H1 (cell line): ENCODE results near the gene ST3GAL3. TPM values are rescaled to one million over a fixed set of nuclear protein-coding genes. Genes with fewer than 3 reads are reported as not detected.
A peak's percentile ranks its signal among the peaks of the same experiment; 100 is the strongest.

ENCODE experiments used
- CTCF ChIA-PET: fragments of 300-600 bp; sonication (Branson Sonifier 250); formaldehyde crosslinking; loops from one replicate; lab custom pipeline; 2021; ENCODE audit not compliant: partially characterized antibody; lab: Charles Lee
- POLR2A ChIA-PET: fragments of 300-600 bp; sonication (Branson Sonifier 250); formaldehyde crosslinking; loops from one replicate; lab custom pipeline; 2021; ENCODE audit warnings: inconsistent platforms; ENCODE audit not compliant: partially characterized antibody; lab: Charles Lee
- DNase-seq, 2 experiments: peaks; one replicate each; pipeline versions ENCODE4 v3.0.0 to v3.0.0-alpha.2; 2010 to 2022; ENCODE audit warnings: low spot score in 2 of 2, low read depth in 1 of 2, mixed read lengths in 1 of 2
- FAIRE-seq: peaks from 2 replicates; lab custom pipeline; 2011; peaks lifted over from hg19 to GRCh38; lab: Jason Lieb, UNC
- H2AFZ ChIP-seq: 2 replicates; pipeline ENCODE4 v1.8.1; 2012; ENCODE audit warnings: low read length, inconsistent platforms
- H2AK5ac ChIP-seq: 2 replicates; pipeline ENCODE4 v1.6.1; 2013; ENCODE audit warnings: low read depth, low read length
- H2BK120ac ChIP-seq: replicated peaks from 2 replicates; pipeline ENCODE3; 2013; ENCODE audit warnings: low read depth, low read length, inconsistent platforms
- H2BK12ac ChIP-seq: 2 replicates; pipeline ENCODE4 v1.6.1; 2013; ENCODE audit warnings: low read depth, low read length
- H2BK15ac ChIP-seq: 2 replicates; pipeline ENCODE4 v1.6.1; 2013; ENCODE audit warnings: low read length
- H2BK20ac ChIP-seq: 2 replicates; pipeline ENCODE4 v1.6.1; 2013; ENCODE audit warnings: low read length
- H2BK5ac ChIP-seq: 2 replicates; pipeline ENCODE4 v1.6.1; 2013; ENCODE audit warnings: low read depth, low read length
- H3K14ac ChIP-seq: 2 replicates; pipeline ENCODE4 v1.6.1; 2013; ENCODE audit warnings: inconsistent platforms; ENCODE audit not compliant: insufficient read length
- H3K18ac ChIP-seq: 2 replicates; pipeline ENCODE4 v1.6.1; 2013; ENCODE audit warnings: low read length; ENCODE audit errors: extremely low read depth
- H3K23ac ChIP-seq: 2 replicates; pipeline ENCODE4 v1.6.1; 2013; ENCODE audit warnings: inconsistent platforms; ENCODE audit not compliant: insufficient read length
- H3K23me2 ChIP-seq: 2 replicates; pipeline ENCODE4 v1.6.1; 2013; ENCODE audit warnings: low read depth, low read length
- H3K27ac ChIP-seq: 2 replicates; pipeline ENCODE4 v1.6.1; 2011; ENCODE audit warnings: low read depth, low read length, inconsistent platforms
- H3K27me3 ChIP-seq, 4 experiments: replicated peaks in 1 of 4; 1 replicate in 1 of 4; 2 replicates in 3 of 4; pipeline versions ENCODE4 v1.6.1 to v1.8.1; 2011 to 2013; ENCODE audit warnings: low read length in 3 of 4, mild to moderate bottlenecking in 3 of 4, inconsistent platforms in 2 of 4, mixed read lengths in 2 of 4, moderate library complexity in 1 of 4; ENCODE audit not compliant: control insufficient read depth in 3 of 4, insufficient read depth in 3 of 4; ENCODE audit errors: extremely low read depth in 1 of 4
- H3K36me3 ChIP-seq, 4 experiments: 2 replicates each; pipeline versions ENCODE4 v1.6.1 to v1.8.1; 2011 to 2013; ENCODE audit warnings: mild to moderate bottlenecking in 4 of 4, low read length in 3 of 4, moderate library complexity in 2 of 4, control low read depth in 1 of 4, inconsistent platforms in 1 of 4; ENCODE audit not compliant: insufficient read depth in 4 of 4, control insufficient read depth in 2 of 4
- H3K4ac ChIP-seq: replicated peaks from 2 replicates; pipeline ENCODE3; 2013; ENCODE audit warnings: low read length, low read depth, mixed read lengths, inconsistent platforms; ENCODE audit not compliant: insufficient read length
- H3K4me1 ChIP-seq, 4 experiments: replicated peaks in 1 of 4; 1 replicate in 1 of 4; 2 replicates in 3 of 4; pipeline versions ENCODE4 v1.6.1 to v1.8.1; 2011 to 2013; ENCODE audit warnings: low read length in 3 of 4, inconsistent platforms in 2 of 4, mixed read lengths in 1 of 4; ENCODE audit not compliant: insufficient read depth in 4 of 4, control insufficient read depth in 3 of 4
- H3K4me2 ChIP-seq, 2 experiments: 2 replicates each; pipeline versions ENCODE4 v1.6.1 to v1.8.1; 2011 to 2013; ENCODE audit warnings: low read depth in 2 of 2, low read length in 2 of 2, control low read depth in 1 of 2, inconsistent platforms in 1 of 2, mild to moderate bottlenecking in 1 of 2; ENCODE audit not compliant: insufficient read depth in 1 of 2
- H3K4me3 ChIP-seq, 4 experiments: fragments of 200-600, 300-600 bp in 1 of 4; sonication (generic), shearing (Covaris generic), sonication (Bioruptor Twin) in 1 of 4; 2 replicates each; pipeline versions ENCODE4 v1.5.1 to v1.8.1; 2011 to 2016; ENCODE audit warnings: low read length in 4 of 4, low read depth in 3 of 4, control low read depth in 2 of 4, inconsistent platforms in 2 of 4, mild to moderate bottlenecking in 2 of 4, mixed read lengths in 1 of 4, moderate library complexity in 1 of 4; ENCODE audit not compliant: insufficient read depth in 2 of 4; ENCODE audit errors: extremely low read depth in 1 of 4
- H3K56ac ChIP-seq: replicated peaks from 2 replicates; pipeline ENCODE3; 2013; ENCODE audit warnings: low read depth, mild to moderate bottlenecking, mixed read lengths, low read length, inconsistent platforms; ENCODE audit not compliant: insufficient read length
- H3K79me1 ChIP-seq: 2 replicates; pipeline ENCODE4 v1.6.1; 2013; ENCODE audit warnings: low read depth, low read length, control low read depth
- H3K79me2 ChIP-seq, 2 experiments: 2 replicates each; pipeline versions ENCODE4 v1.6.1 to v1.8.1; 2012 to 2013; ENCODE audit warnings: low read length in 2 of 2, mild to moderate bottlenecking in 2 of 2, inconsistent platforms in 1 of 2; ENCODE audit not compliant: insufficient read depth in 2 of 2, control insufficient read depth in 1 of 2
- H3K9ac ChIP-seq, 4 experiments: replicated peaks in 1 of 4; 1 replicate in 1 of 4; 2 replicates in 3 of 4; pipeline versions ENCODE4 v1.6.1 to v1.8.1; 2011 to 2013; ENCODE audit warnings: low read depth in 3 of 4, low read length in 3 of 4, control low read depth in 2 of 4, mild to moderate bottlenecking in 2 of 4, moderate library complexity in 2 of 4, inconsistent platforms in 1 of 4; ENCODE audit errors: extremely low read depth in 1 of 4
- H3K9me3 ChIP-seq, 2 experiments: 2 replicates each; pipeline versions ENCODE4 v1.6.1 to v1.8.1; 2012 to 2013; ENCODE audit warnings: mild to moderate bottlenecking in 2 of 2, moderate library complexity in 2 of 2, control low read depth in 1 of 2, inconsistent platforms in 1 of 2, low read depth in 1 of 2, low read length in 1 of 2, mixed read lengths in 1 of 2; ENCODE audit not compliant: insufficient read depth in 2 of 2
- H4K20me1 ChIP-seq, 2 experiments: replicated peaks in 1 of 2; 2 replicates each; pipeline versions ENCODE3 to v1.8.1; 2011 to 2013; ENCODE audit warnings: inconsistent platforms in 2 of 2, low read length in 2 of 2, mild to moderate bottlenecking in 1 of 2; ENCODE audit not compliant: insufficient read depth in 2 of 2, control insufficient read depth in 1 of 2
- H4K5ac ChIP-seq: 2 replicates; pipeline ENCODE4 v1.6.1; 2013; ENCODE audit warnings: low read length, low read depth, mixed read lengths, inconsistent platforms; ENCODE audit not compliant: insufficient read length
- H4K8ac ChIP-seq: 2 replicates; pipeline ENCODE4 v1.8.0; 2013; ENCODE audit warnings: mild to moderate bottlenecking, moderate library complexity, low read length, inconsistent platforms; ENCODE audit not compliant: insufficient read depth; ENCODE audit errors: extremely low read depth
- H4K91ac ChIP-seq: replicated peaks from 2 replicates; pipeline ENCODE3; 2013; ENCODE audit warnings: low read length, mixed read lengths, inconsistent platforms; ENCODE audit not compliant: insufficient read length
- BRCA1 ChIP-seq: IDR thresholded peaks from 2 replicates; pipeline ENCODE4 v1.6.1; 2012; ENCODE audit warnings: low read depth, low read length, improper control_type of control experiment
- POLR2AphosphoS5 ChIP-seq: IDR thresholded peaks from 2 replicates; pipeline ENCODE4 v1.6.1; 2011; ENCODE audit warnings: low read depth, low read length
- WGBS, 2 experiments: shearing (Covaris generic) in 1 of 2; methylation state at CpG; one replicate each; pipeline versions ENCODE4 v1.1.6 to v1.1.7; 2013 to 2015; ENCODE audit warnings: low lambda C conversion rate in 2 of 2, mixed read lengths in 2 of 2, inconsistent platforms in 1 of 2, low coverage in 1 of 2, missing lambda C conversion rate in 1 of 2; ENCODE audit not compliant: insufficient replicate concordance in 2 of 2, insufficient coverage in 1 of 2, insufficient read length in 1 of 2; ENCODE audit errors: extremely low coverage in 1 of 2, missing lambda C conversion rate in 1 of 2; 5-methylcytosine and 5-hydroxymethylcytosine counted together
- polyA plus RNA-seq, 7 experiments: library from polyadenylated mRNA; depleted of rRNA in 3 of 7; stranded (reverse) in 5 of 7; unstranded in 2 of 7; fragments of >200 nt in 5 of 7; fragments of 200-250 nt in 2 of 7; gene quantifications; 1 replicate in 5 of 7; 2 replicates in 1 of 7; 4 replicates in 1 of 7; pipeline versions ENCODE4 v1.2.1 to v1.2.3, GENCODE V29; 2011 to 2013; ENCODE audit warnings: missing spikeins in 2 of 7, mixed read lengths in 2 of 7
- total RNA-seq: library from RNA; stranded (reverse); fragmentation: NEBNext Ultra II Directional; extraction: Animal tissue kit (Norgen Biotek cat#: 25700); gene quantifications from 2 replicates; pipeline ENCODE4 v1.2.1, GENCODE V29; 2021

ST3GAL3 gene
- total and polyA plus RNA-seq, 2 of the 8 experiments (the other 6 are each of a cell fraction or from before 2014, with no cell fraction given), result 6.8 to 7.0 TPM

- Histone ChIP-seq H3K56ac (no peak overlapping the region), H3K23ac (no peak overlapping the region), H3K23me2 (peaks cover 5% of the 10 kb centered on the region), H3K18ac (no peak overlapping the region), H4K8ac (no peak overlapping the region), H4K5ac (no peak overlapping the region), H3K79me2 (no peaks in the 10 kb centered on the region), H3K9me3 (no peaks in the 10 kb centered on the region), H3K27me3 (no peaks in the 10 kb centered on the region), H2BK20ac (no peak overlapping the region), H2BK15ac (no peak overlapping the region), H2BK120ac (no peak overlapping the region), H3K4ac (no peak overlapping the region), H3K79me1 (peaks cover 2% of the 10 kb centered on the region; the same call in 1 of the 2 replicates), H3K14ac (no peak overlapping the region), H3K4me2 (peak overlapping the region; percentile 80 to 95), H2BK12ac (no peak overlapping the region), H4K20me1 (peaks cover 0 to 11% of the 10 kb centered on the region in 2 experiments), H2AK5ac (no peak overlapping the region), H3K4me3 (peak overlapping the region in 3 of 4 experiments; percentile 71 to 91 (median 87); a peak in 4 of 8 replicates), H2AFZ (no peak overlapping the region), H3K27ac (no peak overlapping the region), H4K91ac (no peak overlapping the region), H3K4me1 (peaks cover 0 to 6% (median 5%) of the 10 kb centered on the region in 4 experiments; a peak in 6 of 7 replicates), H3K36me3 (peaks cover 16 to 39% (median 29%) of the 10 kb centered on the region in 4 experiments), H3K9ac (no peak overlapping the region; a peak in 1 of 7 replicates), H2BK5ac (no peak overlapping the region)
- FAIRE-seq, result no peak
- WGBS, 2 experiments, result 75% methylated on average over 5 of the region's 5 CpGs; no CpG with 5 or more reads in 1 of the 2 experiments
- ChIA-PET POLR2A (interaction anchor here (0.6 to 6.3 kb wide), 28 partner anchors 8 to 490 kb away, joined by 3 to 29 read pairs (median 4); partner anchors contain the start of genes KDM4A and SLC6A9), CTCF (interaction anchor here (0.6 to 3.4 kb wide), 8 partner anchors 19 to 464 kb away, joined by 3 to 19 read pairs (median 4); no protein-coding TSS in a partner anchor)
- no peak for DNase-seq
- TF ChIP-seq BRCA1, result no peak
- TF ChIP-seq POLR2AphosphoS5, result peak; percentile 56; the same call in 1 of the 2 replicates
Measured at GRCh38 chr1:43705982-43706597, 1.2 kb upstream of the ST3GAL3 start.
